ENCODE data around the gene TACC2. TPM values are rescaled to one million over a fixed set of nuclear protein-coding genes. Genes with fewer than 3 reads are reported as not detected.
"Not testable (repeated sequence)": the region's sequence is repeated elsewhere in the genome, so short reads cannot be mapped to it uniquely, and the experiment has no call there.

TACC2 gene
- total and polyA plus RNA-seq, 5 donors from 2014 or later: not detected

- H3K9me3 Mint-ChIP-seq: peaks cover 0 to 8% (median 0%) of the 10 kb centered on the region in 7 donors
- no peak for DNase-seq
- no peaks in the 10 kb centered on the region for H3K4me1 ChIP-seq (ENCODE audit: control insufficient read depth, insufficient read depth, low read length, poor library complexity, severe bottlenecking)
- H3K27ac Mint-ChIP-seq: no peak overlapping the region
- H3K36me3 Mint-ChIP-seq: no peaks in the 10 kb centered on the region
- no peak for ATAC-seq (ENCODE audit: low read depth in 2 of 2)
- H3K27ac ChIP-seq (ENCODE audit: insufficient read depth, low read length, poor library complexity, severe bottlenecking): no peak overlapping the region
- H3K4me3 ChIP-seq (ENCODE audit: low read depth, low read length): no peak overlapping the region
- no peaks in the 10 kb centered on the region for H3K36me3 ChIP-seq (ENCODE audit: control insufficient read depth, insufficient read depth, low read length)
- H3K27me3 ChIP-seq (ENCODE audit: control insufficient read depth, insufficient read depth, low read length): no peaks in the 10 kb centered on the region
- no peaks in the 10 kb centered on the region for H3K4me1 Mint-ChIP-seq
- H3K9me3 ChIP-seq (ENCODE audit: control insufficient read depth in 2 of 2, low read length in 2 of 2): no peaks in the 10 kb centered on the region
- H3K27me3 Mint-ChIP-seq: peaks cover 4% of the 10 kb centered on the region
- H3K4me3 Mint-ChIP-seq: no peak overlapping the region
These were observed 66.3 kb downstream of the TACC2 start for GRCh38 chr10:122055252-122055651.

- Histone ChIP-seq H3K27me3 (ENCODE audit: control insufficient read depth, insufficient read depth, low read length) (no peaks in the 10 kb centered on the region), H3K4me1 (ENCODE audit: control insufficient read depth, insufficient read depth, low read length, poor library complexity, severe bottlenecking) (no peaks in the 10 kb centered on the region), H3K4me3 (ENCODE audit: low read depth, low read length) (no peak overlapping the region), H3K27ac (ENCODE audit: insufficient read depth, low read length, poor library complexity, severe bottlenecking) (no peak overlapping the region), H3K9me3 (ENCODE audit: control insufficient read depth in 2 of 2, low read length in 2 of 2) (no peaks in the 10 kb centered on the region), H3K36me3 (ENCODE audit: control insufficient read depth, insufficient read depth, low read length) (no peaks in the 10 kb centered on the region)
- no peak for DNase-seq
- no peak for ATAC-seq (ENCODE audit: low read depth in 2 of 2)
- H3K36me3 Mint-ChIP-seq: no peaks in the 10 kb centered on the region
- H3K9me3 Mint-ChIP-seq: peaks cover 0 to 8% (median 0%) of the 10 kb centered on the region in 7 donors
- no peaks in the 10 kb centered on the region for H3K4me1 Mint-ChIP-seq
- no peaks in the 10 kb centered on the region for H3K27me3 Mint-ChIP-seq
- H3K27ac Mint-ChIP-seq: no peak overlapping the region
- no peak overlapping the region for H3K4me3 Mint-ChIP-seq
These were observed 67.6 kb downstream of the TACC2 start for GRCh38 chr10:122056431-122057094.

GRCh38 chr10:122057841-122058413, 69.0 kb downstream of the TACC2 start:
- Histone ChIP-seq H3K4me3 (ENCODE audit: low read depth, low read length) (no peak overlapping the region), H3K27ac (ENCODE audit: insufficient read depth, low read length, poor library complexity, severe bottlenecking) (no peak overlapping the region), H3K9me3 (ENCODE audit: control insufficient read depth in 2 of 2, low read length in 2 of 2) (no peaks in the 10 kb centered on the region), H3K4me1 (ENCODE audit: control insufficient read depth, insufficient read depth, low read length, poor library complexity, severe bottlenecking) (no peaks in the 10 kb centered on the region), H3K36me3 (ENCODE audit: control insufficient read depth, insufficient read depth, low read length) (no peaks in the 10 kb centered on the region), H3K27me3 (ENCODE audit: control insufficient read depth, insufficient read depth, low read length) (no peaks in the 10 kb centered on the region)
- Mint-ChIP-seq H3K27me3 (no peaks in the 10 kb centered on the region), H3K36me3 (no peaks in the 10 kb centered on the region), H3K4me1 (no peaks in the 10 kb centered on the region), H3K4me3 (peak overlapping the region in 1 of 4 donors; percentile 82), H3K27ac (no peak overlapping the region), H3K9me3 (peaks cover 0 to 8% (median 0%) of the 10 kb centered on the region in 7 donors)
- ATAC-seq (ENCODE audit: low read depth in 2 of 2) (no peak), DNase-seq (no peak)

DNA sequence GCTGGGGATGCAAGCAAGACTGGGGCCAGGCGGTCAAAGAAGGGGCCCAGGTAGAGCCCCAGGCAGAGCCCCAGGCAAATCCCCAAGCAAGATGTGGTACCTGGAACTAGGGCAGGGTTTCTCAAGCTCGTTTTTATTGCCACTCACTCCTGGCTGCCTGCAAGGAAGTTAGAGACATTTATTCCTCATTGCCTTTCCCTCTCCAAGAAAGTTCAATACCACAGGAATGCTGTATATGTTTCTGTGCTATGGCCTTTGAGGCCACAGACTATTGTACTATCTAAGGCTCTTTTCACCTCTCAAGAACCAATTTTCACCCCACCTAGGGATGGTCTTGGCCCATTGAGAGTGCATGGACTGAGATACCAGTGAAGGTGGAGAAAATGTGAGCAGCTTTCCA, 71.3 kb downstream of the TACC2 start:
- Histone ChIP-seq H3K27me3 (ENCODE audit: control insufficient read depth, insufficient read depth, low read length) (no peaks in the 10 kb centered on the region), H3K4me1 (ENCODE audit: control insufficient read depth, insufficient read depth, low read length, poor library complexity, severe bottlenecking) (no peaks in the 10 kb centered on the region), H3K4me3 (ENCODE audit: low read depth, low read length) (no peak overlapping the region), H3K9me3 (ENCODE audit: control insufficient read depth in 2 of 2, low read length in 2 of 2) (no peaks in the 10 kb centered on the region), H3K27ac (ENCODE audit: insufficient read depth, low read length, poor library complexity, severe bottlenecking) (no peak overlapping the region), H3K36me3 (ENCODE audit: control insufficient read depth, insufficient read depth, low read length) (no peaks in the 10 kb centered on the region)
- peaks cover 0 to 4% (median 0%) of the 10 kb centered on the region in 7 donors for H3K9me3 Mint-ChIP-seq
- H3K4me3 Mint-ChIP-seq: no peak overlapping the region
- ATAC-seq (ENCODE audit: low read depth in 2 of 2): no peak
- H3K36me3 Mint-ChIP-seq: no peaks in the 10 kb centered on the region
- no peak overlapping the region for H3K27ac Mint-ChIP-seq
- DNase-seq: no peak
- H3K4me1 Mint-ChIP-seq: no peaks in the 10 kb centered on the region
- peaks cover 3% of the 10 kb centered on the region for H3K27me3 Mint-ChIP-seq

DNA sequence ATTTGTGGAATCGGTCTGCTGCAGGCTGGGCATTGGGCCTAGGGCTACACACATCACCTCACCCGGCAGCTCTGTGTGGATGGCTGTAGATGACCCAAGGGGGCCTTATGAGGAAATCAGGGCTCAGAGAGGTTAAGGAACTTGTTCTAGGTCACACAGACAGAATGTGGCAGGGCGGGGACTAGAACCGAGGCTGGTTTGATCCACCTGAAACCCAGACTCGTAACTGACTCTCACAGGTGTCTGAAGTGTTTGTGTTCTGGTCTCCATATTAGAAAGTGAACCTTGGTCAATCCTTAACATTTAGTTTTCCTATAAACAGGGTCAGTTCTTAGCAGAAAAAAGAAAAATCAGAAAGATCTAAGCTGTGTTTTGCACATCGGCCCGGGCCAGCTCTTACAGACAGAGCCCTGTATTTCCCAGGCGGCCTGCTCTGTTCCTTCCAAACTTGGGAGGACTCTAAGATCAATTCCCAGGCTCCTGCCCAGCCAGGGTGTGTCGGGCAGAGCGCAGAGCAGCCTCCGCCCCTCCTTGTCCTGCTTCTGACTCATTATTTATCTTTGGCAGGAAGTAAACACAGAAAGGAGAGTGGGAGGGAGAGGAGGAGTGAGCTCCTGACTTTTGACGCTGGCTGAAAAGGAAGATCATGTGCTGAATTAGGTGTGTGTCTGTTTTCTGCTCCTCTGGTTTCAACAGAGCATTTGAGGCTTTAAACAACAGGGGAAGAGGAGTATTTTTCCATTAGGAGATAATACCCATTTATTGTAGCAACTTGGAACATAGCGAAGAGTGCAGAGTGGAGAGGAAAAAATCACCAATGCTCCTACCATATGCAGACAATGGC, 74.1 kb downstream of the TACC2 start:
- Mint-ChIP-seq H3K9me3 (peaks cover 0 to 6% (median 0%) of the 10 kb centered on the region in 7 donors), H3K4me1 (no peaks in the 10 kb centered on the region), H3K36me3 (no peaks in the 10 kb centered on the region), H3K27me3 (peaks cover 4% of the 10 kb centered on the region), H3K4me3 (no peak overlapping the region), H3K27ac (no peak overlapping the region)
- no peaks in the 10 kb centered on the region for H3K4me1 ChIP-seq (ENCODE audit: control insufficient read depth, insufficient read depth, low read length, poor library complexity, severe bottlenecking)
- DNase-seq (no peak), ATAC-seq (ENCODE audit: low read depth in 2 of 2) (no peak)
- H3K36me3 ChIP-seq (ENCODE audit: control insufficient read depth, insufficient read depth, low read length): no peaks in the 10 kb centered on the region
- H3K9me3 ChIP-seq (ENCODE audit: control insufficient read depth in 2 of 2, low read length in 2 of 2): no peaks in the 10 kb centered on the region
- H3K27me3 ChIP-seq (ENCODE audit: control insufficient read depth, insufficient read depth, low read length): no peaks in the 10 kb centered on the region
- H3K27ac ChIP-seq (ENCODE audit: insufficient read depth, low read length, poor library complexity, severe bottlenecking): no peak overlapping the region
- H3K4me3 ChIP-seq (ENCODE audit: low read depth, low read length): no peak overlapping the region

GRCh38 chr10:122066337-122066939, 77.5 kb downstream of the TACC2 start:
- H3K9me3 Mint-ChIP-seq; H3K27me3 ChIP-seq (ENCODE audit: control insufficient read depth, insufficient read depth, low read length); H3K27ac ChIP-seq (ENCODE audit: insufficient read depth, low read length, poor library complexity, severe bottlenecking); H3K27ac Mint-ChIP-seq; DNase-seq; ATAC-seq (ENCODE audit: low read depth in 2 of 2); H3K9me3 ChIP-seq (ENCODE audit: control insufficient read depth in 2 of 2, low read length in 2 of 2); H3K36me3 ChIP-seq (ENCODE audit: control insufficient read depth, insufficient read depth, low read length); H3K4me3 Mint-ChIP-seq; H3K4me1 Mint-ChIP-seq; H3K4me1 ChIP-seq (ENCODE audit: control insufficient read depth, insufficient read depth, low read length, poor library complexity, severe bottlenecking); H3K4me3 ChIP-seq (ENCODE audit: low read depth, low read length); H3K36me3 Mint-ChIP-seq; H3K27me3 Mint-ChIP-seq: not testable (repeated sequence)

DNA sequence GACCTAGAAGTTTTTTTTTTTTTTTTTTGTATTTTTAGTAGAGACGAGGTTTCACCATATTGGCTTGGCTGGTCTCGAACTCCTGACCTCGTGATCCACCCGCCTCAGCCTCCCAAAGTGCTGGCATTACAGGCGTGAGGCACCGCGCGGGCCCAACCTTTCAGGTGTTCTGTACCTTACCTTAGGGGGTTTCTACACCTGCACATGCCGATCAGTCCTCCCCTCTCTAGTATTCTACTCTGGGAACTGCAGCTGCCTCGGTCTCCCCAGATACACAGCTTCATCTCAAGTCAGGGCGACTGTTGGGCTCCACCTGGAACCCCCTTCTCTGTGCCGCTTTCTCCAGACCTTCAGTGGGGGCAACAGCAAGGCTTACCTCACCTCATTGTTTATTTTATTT, 79.9 kb downstream of the TACC2 start:
- H3K9me3 Mint-ChIP-seq: peaks cover 0 to 6% (median 0%) of the 10 kb centered on the region in 7 donors
- Histone ChIP-seq H3K9me3 (ENCODE audit: control insufficient read depth in 2 of 2, low read length in 2 of 2) (no peaks in the 10 kb centered on the region), H3K27ac (ENCODE audit: insufficient read depth, low read length, poor library complexity, severe bottlenecking) (no peak overlapping the region), H3K27me3 (ENCODE audit: control insufficient read depth, insufficient read depth, low read length) (no peaks in the 10 kb centered on the region), H3K36me3 (ENCODE audit: control insufficient read depth, insufficient read depth, low read length) (no peaks in the 10 kb centered on the region), H3K4me1 (ENCODE audit: control insufficient read depth, insufficient read depth, low read length, poor library complexity, severe bottlenecking) (no peaks in the 10 kb centered on the region), H3K4me3 (ENCODE audit: low read depth, low read length) (no peak overlapping the region)
- no peak overlapping the region for H3K4me3 Mint-ChIP-seq
- no peaks in the 10 kb centered on the region for H3K36me3 Mint-ChIP-seq
- DNase-seq: no peak
- no peak overlapping the region for H3K27ac Mint-ChIP-seq
- ATAC-seq (ENCODE audit: low read depth in 2 of 2): no peak
- peaks cover 7% of the 10 kb centered on the region for H3K27me3 Mint-ChIP-seq
- H3K4me1 Mint-ChIP-seq: no peaks in the 10 kb centered on the region
